GM19372 (cell line): ENCODE data around the gene SLC4A3.

Source experiments
- ATAC-seq: cut with Tn5 transposase; IDR thresholded peaks from one replicate; pipeline ENCODE4 v1.9.1; 2021; ENCODE audit warnings: mild to moderate bottlenecking, low read depth, moderate library complexity; ENCODE audit not compliant: unreplicated experiment

Gene SLC4A3

DNA sequence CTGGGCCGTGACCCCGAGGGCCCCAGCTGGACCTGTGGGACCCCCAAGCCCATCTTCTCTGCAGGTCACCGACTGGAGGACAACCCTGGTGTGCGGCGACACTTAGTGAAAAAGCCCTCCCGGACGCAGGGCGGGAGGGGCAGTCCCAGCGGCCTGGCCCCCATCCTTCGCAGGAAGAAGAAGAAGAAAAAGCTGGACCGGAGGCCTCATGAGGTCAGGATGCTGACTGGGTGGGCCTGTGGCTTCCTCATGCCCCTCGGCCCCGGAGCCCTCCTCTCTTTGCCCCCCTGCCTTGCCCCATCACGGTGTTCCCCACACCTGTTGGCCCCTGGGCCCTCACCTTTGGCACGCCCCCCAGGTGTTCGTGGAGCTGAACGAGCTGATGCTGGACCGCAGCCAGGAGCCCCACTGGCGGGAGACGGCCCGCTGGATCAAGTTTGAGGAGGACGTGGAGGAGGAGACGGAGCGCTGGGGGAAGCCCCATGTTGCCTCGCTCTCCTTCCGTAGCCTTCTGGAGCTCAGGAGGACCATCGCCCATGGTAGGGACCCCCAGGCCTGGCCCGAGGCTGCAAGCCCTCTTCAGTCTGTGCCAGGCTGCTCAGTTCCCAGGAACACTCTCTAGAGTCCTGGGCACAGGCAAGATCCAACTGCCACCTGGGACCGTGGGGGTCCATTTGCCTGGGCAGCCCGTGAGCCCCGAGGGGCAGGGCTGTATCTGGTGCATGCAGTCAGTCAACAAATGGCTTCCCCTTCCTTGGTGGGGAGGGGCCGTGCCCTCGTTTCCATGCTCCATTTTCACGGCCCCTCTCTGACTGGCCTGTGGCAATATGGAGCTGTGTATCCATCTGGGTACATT lies 4.7 kb downstream of the SLC4A3 start:
- no peak for ATAC-seq

DNA sequence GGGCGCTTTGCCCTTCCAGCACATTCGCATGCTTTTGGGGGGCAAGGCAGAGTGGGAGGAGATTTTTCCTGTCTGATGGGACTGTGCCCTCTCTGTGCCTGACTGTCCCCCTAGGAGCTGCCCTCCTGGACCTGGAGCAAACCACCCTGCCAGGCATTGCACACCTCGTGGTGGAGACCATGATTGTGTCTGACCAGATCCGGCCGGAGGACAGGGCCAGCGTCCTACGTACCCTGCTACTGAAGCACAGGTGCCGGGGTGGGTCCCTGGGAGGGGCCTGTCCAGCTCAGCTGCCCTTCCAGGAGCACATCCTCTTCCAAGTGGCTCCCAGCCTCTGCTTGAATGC lies 5.3 kb downstream of the SLC4A3 start:
- no peak for ATAC-seq

DNA sequence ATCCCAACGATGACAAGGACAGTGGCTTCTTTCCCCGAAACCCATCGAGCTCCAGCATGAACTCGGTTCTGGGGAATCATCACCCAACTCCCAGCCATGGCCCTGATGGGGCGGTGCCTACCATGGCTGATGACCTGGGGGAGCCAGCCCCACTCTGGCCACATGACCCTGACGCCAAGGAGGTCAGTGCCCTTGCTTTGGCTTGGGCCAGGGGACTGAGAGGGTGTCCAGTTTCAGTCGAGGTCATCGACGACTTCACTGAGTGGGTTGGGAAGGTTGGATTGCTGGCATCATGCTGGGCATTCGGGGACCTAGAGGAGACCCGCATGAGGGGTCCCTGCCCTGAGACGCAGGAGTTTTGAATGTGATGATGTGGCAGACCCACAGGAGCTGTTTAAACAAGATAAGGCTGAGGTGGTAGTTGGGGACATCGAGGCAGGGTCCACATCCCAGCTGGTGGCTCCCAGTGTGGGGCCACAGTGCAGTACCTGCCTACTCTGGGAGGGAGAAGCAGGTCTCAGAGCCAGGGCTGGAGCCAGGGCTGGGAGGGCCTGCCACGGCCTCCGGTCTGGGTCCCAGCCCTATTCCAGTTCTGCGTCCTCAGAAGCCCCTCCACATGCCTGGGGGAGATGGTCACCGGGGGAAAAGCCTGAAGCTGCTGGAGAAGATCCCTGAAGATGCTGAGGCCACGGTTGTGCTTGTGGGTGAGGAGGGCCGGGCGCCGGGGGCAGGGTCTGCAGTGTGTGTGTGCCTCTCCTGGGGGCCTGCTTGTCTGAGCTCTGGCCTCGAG lies 6.0 kb downstream of the SLC4A3 start:
- no peak for ATAC-seq

DNA sequence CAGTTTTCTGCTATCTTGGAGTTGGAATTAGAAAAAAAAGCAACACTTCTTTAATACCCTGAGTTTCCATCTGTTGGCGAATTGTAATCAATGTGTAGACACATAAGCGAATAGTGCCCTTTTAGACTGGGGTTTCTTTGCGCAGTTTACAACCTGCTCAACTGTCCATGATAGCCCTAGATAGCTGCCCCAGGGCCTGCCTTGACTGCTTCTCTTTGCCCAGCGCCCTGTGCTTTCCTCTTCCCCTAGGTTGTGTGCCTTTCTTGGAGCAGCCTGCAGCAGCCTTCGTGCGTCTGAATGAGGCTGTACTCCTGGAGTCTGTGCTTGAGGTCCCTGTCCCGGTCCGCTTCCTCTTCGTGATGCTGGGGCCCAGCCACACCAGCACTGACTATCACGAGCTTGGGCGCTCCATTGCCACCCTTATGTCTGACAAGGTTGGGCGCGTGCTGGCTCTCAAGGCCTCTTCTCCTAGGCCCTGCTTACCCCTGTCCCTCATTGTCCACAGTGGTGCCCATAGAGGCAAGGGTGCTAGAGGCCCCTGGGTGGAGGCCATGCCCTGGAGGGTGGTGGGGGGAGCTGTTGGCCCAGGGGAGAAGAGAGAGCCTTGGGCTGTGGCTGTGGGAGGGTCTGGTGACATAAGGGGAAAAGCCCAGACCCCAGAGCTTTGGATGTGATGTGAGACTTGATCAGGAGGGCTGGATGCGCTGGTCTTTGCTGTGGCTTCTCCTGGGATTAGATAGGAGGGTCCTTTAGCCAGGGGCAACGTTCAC lies 6.9 kb downstream of the SLC4A3 start:
- no peak for ATAC-seq

DNA sequence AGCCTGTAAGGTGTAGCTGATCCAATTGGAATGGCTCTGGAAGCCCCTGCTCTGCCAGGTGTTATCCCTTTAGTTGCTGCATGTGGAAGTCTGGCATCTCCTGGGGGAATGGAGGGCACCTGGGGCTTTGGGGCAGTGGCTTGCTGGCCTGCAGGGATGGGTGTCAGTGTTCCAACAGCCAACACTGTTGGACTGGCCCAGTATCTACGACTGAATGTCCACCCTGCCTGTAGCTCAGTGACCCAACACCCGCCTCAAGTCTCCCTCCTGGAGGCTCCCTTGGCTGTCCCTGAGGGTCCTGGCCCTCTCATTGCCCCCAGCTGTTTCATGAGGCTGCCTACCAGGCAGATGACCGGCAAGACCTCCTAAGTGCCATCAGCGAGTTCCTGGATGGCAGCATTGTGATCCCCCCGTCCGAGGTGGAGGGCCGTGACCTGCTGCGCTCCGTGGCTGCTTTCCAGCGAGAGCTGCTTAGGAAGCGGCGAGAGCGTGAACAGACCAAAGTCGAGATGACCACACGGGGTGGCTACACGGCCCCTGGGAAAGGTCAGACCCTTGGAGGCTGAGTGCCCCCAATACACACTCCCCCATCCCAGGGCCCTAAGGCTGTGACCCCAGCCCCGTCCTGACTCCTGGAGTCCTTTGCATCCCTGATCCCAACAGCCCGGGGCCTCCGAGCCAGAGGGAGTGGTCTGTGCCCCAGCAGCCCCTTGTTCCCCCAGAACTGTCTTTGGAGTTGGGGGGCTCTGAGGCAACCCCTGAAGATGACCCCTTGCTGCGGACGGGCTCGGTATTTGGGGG lies 7.7 kb downstream of the SLC4A3 start:
- no peak for ATAC-seq

DNA sequence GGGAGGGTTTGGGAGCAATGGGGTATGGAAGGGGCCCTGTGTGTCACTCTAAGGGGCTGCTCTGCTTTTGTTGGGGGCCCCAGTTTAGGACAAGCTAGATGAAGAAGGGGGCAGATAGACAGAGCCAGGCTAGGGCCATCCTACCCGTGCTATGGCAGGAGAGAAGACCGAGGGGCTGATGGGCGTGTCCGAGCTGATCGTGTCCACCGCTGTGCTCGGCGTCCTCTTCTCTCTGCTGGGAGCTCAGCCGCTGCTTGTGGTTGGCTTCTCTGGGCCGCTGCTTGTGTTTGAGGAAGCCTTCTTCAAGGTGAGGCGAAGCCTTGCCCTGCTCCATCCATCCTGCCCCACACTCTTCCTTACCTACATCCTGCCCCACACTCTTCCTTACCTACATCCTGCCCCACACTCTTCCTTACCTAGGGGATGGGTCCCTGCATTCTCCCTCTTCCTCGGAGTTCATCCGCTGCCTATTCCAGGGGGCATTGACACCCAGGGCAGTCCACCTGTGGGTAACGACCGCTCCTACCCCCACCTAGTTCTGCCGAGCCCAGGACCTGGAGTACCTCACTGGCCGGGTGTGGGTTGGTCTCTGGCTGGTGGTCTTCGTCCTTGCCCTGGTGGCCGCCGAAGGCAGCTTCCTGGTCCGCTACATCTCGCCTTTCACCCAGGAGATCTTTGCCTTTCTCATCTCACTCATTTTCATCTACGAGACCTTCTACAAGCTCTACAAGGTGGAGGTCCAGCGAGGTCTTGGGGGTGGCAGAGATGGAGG lies 8.9 kb downstream of the SLC4A3 start:
- ATAC-seq, result no peak

DNA sequence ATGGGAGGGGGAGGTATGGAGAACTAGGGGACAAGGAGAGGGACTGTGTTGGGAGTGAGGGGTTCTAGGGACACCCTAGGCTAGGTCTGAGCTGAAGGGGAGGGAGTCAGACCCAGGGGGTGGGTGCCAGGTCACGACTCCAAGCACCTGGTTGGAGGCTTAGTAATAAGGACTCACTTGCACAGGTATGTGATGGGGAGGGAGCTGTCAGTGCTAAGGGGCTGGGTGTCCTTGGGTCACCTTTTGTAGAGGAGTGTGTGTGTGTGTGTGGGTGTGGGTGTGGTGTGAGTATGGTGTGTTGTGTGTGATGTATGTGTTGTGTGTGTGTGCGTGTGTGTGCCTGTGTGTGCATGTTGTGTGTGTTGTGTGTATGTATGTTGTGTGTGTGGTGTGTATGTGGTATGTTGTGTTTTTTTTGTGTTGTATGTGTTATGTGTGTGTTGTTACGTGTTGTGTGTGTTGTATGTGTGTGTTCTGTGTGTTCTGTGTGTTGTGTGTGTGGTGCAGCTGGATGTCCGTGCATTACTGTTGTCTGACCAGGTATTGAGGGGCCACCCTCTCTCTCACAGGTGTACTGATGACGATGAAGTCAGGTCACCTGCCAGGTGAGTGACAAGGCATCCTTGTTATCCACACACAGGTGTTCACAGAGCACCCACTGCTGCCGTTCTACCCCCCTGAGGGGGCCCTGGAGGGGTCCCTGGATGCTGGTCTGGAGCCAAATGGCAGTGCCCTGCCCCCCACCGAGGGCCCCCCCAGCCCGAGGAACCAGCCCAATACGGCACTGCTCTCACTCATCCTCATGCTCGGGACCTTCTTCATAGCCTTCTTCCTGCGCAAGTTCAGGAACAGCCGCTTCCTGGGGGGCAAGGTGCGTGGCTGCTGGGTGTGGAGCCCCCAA lies 9.8 kb downstream of the SLC4A3 start:
- ATAC-seq, result no peak

DNA sequence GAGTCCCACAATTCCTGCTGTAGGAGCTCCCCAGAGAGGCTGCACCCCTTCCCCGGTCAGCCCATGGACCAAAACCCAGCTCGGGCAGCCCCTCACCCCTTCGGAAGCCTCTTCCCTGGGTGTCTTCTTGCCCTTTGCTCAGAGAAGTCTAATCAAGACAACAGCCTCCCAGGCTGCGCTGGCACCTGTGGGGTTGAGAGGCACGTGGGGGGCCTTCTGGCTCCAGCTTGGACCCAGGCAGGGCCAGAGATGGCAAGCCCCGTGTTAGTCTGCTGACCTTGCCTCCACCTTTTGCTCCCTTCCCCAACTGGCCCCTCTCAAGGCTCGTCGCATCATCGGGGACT lies 10.4 kb downstream of the SLC4A3 start:
- ATAC-seq, result no peak

DNA sequence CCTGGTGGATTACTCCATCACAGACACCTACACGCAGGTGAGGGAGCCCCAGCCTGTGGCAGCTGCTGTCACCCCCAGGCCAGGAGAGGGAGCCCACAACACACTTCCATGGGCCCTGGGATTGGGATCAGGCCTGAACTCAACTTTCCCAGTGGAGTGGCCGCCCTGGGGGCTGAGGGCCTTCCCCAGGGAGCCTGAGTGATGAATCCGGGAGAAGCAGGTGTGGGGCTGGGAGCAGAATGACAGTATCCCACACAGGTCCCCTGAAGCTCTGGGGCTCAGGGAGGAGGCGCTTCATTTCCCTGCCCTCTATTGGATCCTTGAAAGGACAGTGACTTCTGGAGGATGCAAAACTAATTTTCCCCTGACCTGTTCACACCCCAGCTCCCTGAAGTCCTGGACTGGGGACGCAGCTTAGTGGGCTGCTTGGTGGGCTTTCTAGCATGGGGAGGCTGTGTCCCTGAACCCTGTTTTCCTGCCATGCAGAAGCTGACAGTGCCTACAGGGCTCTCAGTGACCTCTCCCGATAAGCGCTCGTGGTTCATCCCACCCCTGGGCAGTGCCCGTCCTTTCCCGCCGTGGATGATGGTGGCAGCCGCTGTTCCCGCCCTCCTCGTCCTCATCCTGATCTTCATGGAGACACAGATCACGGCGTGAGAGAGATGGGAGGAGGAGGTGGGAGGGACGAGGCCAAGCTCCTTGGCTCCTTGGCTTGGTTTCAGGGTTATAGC lies 11.0 kb downstream of the SLC4A3 start:
- no peak for ATAC-seq

DNA sequence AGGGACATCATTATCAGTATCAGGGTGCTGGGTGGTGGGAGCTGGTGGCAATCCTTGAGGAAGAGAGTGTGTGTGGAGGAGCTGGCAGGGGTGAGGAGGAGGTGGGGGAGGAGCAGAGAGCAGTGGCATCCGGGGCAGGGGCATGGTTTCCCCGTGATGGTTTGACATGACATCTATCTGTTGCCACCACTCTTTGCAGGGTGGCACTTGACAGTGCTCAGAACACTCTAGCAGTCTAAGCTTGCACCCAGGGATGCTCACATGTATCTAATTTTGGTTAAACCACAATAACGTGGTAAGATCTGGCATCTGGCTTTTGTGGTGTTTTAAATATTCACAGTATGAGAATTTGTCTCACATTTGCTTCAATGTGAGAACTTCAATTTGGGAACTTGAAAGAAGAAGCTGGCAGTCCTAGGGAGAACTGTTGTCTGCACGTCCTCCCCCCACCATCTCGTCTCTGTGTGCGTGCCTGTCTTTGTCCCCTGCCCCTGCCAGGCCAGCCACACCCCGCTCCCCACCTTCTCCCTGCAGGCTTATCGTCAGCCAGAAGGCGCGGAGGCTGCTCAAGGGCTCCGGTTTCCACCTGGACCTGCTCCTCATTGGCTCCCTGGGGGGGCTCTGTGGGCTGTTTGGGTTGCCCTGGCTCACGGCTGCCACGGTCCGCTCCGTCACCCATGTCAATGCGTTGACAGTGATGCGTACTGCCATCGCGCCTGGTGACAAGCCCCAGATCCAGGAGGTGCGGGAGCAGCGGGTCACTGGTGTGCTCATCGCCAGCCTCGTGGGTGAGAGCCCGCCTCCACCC lies 11.7 kb downstream of the SLC4A3 start:
- ATAC-seq, result no peak

DNA sequence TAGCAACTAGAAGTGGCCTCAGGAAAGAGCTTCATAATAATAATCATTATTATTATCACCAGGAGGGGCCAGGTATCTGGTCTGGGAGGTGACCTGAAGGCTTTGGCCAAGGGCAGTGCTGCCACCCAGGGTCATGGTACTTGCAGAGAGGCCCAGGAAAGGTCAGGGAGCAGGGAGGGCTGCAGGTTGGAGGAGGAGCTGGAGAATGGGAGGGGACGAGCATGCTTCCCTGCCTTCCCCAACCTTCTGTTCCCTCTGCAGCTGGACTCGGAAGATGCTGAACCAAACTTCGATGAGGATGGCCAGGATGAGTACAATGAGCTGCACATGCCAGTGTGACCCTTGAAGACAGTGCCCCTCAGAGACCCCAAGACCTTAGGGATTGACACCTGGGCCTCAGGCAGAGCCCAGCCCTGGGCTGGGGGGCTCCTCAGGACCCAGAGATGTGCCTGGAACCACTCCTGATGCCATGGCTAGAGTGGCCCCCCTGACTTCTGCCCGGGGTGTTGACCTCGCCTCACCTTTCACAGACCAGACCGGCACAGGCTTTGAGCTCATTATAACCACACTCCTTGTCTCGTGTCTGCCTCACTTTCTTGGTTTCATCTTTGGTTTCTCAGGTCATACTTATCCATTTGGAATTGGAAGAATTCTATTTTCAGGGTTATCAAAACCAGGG lies 14.1 kb downstream of the SLC4A3 start:
- no peak for ATAC-seq

DNA sequence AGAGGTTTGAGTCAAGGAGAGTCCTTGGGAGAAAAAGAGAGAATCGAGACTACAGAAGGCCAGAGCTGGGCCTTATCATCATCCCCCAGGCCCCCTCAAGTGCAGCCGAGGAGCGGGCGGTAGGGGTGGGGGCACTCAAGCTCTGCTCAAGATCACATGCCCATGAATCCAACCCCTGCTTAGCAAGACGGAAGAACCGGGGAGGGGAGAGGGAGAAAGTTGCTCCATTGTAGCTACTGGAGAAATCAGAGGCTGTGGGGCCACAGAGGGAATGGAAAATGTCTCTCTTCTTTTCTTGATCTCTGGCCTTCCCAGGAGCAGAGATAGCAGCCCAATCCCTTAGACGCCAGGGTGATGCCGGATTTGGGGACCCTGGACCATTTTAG lies 14.6 kb downstream of the SLC4A3 start:
- ATAC-seq, result no peak

DNA sequence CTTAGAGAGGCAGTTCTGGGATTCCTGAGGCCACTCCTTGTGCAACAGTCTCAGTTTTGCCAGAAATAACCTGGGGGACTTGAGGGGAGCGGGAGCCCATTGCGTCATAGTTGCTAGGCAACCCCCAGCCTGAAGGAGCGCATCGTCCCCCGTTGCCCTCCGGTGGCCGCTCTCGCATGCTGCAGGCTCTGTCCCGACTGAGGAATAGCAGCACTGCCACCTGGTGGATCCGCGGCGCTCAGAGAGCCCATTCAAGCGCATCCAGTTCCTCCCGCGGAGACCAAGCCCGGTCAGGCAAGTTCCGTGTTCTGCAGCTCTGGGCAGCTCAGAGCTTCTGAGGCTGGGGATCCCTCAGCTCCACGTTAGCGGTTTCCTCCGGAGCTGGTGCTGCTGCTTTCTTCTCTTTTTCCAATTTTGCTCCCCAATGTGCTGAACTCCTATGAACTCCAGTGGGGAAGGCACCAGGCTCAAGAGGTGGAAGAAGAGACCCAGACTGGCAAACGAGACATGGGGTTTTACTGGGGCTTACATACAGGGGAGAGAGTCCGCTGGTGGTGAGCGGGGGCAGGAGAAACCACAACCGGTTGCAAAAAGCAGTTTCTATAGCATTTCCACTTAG lies 15.1 kb downstream of the SLC4A3 start:
- ATAC-seq, result peak; percentile 98

DNA sequence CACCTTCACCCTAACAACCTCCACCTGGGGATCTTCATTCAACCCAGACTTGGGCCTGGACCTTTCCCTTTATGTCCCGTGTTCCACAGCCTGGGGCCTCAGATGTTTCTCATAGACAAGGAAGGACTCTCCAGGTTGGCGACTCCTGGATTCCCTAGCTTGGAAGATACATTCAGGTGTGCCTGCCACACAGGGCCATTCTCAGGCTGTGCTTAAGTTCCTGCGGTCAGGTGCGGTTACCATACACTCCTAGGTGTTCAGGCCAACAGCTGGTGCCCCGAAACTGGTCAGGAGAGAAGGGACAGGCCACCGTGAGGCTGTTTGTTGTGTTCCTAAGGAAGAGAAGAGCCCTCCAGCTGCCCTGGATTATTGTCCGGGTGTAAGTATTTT lies 15.6 kb downstream of the SLC4A3 start:
- no peak for ATAC-seq

DNA sequence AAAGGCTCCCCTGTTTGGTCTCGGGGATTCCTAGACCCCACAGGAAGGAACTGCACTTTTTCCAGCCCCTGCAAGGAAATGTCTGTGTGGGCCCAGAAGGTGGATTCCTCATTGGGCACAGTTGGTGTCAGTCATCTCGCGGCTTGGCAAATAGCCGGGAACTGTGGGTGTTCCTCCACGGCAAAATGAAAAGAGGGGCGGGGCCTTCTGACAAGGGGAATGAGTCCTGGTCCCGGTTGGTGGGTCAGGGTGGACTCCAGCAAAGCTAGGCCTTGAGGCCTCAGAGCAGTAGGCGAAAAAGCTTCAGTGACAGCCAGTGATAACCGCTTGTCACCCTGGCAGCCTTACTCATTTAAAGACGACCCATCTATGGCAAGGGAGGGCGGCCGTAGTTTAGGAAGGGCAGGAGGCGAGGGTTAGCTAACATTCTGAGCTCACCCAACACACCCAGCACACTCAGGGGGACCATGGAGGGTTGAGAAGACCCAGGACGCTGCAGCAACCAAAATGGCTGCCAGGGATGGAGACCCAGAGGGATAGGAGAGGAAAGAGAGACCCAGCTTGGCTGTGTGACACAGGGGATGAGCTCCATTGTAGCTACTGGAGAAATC lies 16.5 kb downstream of the SLC4A3 start:
- ATAC-seq, result no peak
